Fibroblast of the conjunctiva (primary cell): ENCODE data around the gene PLCZ1.
"Not testable (repeated sequence)": the region's sequence is repeated elsewhere in the genome, so short reads cannot be mapped to it uniquely, and the experiment has no call there.

Experiments used
- DNase-seq: peaks from one replicate; pipeline ENCODE4 v3.0.0-alpha.2; 2010; ENCODE audit warnings: low read depth

Gene PLCZ1, protein sequence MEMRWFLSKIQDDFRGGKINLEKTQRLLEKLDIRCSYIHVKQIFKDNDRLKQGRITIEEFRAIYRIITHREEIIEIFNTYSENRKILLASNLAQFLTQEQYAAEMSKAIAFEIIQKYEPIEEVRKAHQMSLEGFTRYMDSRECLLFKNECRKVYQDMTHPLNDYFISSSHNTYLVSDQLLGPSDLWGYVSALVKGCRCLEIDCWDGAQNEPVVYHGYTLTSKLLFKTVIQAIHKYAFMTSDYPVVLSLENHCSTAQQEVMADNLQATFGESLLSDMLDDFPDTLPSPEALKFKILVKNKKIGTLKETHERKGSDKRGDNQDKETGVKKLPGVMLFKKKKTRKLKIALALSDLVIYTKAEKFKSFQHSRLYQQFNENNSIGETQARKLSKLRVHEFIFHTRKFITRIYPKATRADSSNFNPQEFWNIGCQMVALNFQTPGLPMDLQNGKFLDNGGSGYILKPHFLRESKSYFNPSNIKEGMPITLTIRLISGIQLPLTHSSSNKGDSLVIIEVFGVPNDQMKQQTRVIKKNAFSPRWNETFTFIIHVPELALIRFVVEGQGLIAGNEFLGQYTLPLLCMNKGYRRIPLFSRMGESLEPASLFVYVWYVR

GRCh38 chr12:18737819-18738218 is at the start of gene PLCZ1, which contains the start of gene CAPZA3:
PLCZ1 (minus strand) TSS chr12:18738012; CDS start chr12:18737371, 641 bp downstream.
CAPZA3 (plus strand) TSS chr12:18738119; CDS start chr12:18738269, 150 bp downstream.
- no peak for DNase-seq

GRCh38 chr12:18785465-18785864 is 47.7 kb upstream of the PLCZ1 start:
- DNase-seq: not testable (repeated sequence)

GRCh38 chr12:18782827-18783226 is 45.0 kb upstream of the PLCZ1 start:
- DNase-seq: no peak

DNA sequence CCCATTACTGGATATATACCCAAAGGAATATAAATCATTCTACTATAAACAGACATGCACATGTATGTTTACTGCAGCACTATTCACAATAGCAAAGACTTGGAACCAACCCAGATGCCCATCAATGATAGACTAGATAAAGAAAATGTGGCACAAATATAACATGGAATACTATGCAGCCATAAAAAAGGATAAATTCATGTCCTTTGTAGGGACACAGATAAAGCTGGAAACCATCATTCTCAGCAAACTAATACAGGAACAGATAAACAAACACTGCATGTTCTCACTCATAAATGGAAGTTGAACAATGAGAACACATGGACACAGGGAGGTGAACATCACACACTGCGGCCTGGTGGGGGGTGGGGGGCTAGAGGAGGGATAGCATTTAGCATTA is 28.7 kb upstream of the PLCZ1 start:
- not testable (repeated sequence) for DNase-seq

- no peak for DNase-seq
Measured at GRCh38 chr12:18755341-18755740, 17.5 kb upstream of the PLCZ1 start.

GRCh38 chr12:18754124-18754707 is 16.4 kb upstream of the PLCZ1 start:
- DNase-seq: no peak

DNA sequence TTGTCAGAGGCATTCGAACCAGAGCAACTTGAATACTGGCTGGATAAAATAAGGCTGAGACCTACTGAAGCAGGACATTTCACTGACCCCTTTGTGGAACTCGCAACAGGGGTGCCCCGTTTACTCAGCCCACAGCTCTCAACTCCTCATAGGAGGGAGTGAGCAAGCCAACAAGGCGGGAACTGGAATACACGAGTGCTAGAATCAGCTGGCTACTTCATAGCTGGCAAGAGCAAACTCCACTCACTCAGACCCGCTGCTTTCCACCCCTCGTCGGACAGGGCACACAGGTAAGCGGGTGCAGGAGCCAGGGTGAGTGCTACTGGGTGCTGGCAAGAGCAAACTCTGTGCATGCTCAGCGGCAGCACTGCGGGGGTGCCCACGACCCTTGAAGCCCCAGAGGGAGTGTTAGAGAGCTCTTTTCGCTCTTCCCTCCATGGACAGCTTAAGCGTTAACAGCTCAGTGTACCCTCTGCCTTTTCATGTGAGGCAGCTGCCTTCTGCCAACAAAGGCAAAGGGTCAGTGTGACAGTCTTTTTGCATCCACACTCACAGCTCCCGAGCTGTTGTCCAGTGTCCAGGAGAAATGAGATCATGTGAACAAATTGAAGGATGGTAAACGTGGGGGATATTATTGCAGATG is 15.8 kb upstream of the PLCZ1 start:
- DNase-seq: no peak

- no peak for DNase-seq
Measured at GRCh38 chr12:18752947-18753346, 15.1 kb upstream of the PLCZ1 start.

DNA sequence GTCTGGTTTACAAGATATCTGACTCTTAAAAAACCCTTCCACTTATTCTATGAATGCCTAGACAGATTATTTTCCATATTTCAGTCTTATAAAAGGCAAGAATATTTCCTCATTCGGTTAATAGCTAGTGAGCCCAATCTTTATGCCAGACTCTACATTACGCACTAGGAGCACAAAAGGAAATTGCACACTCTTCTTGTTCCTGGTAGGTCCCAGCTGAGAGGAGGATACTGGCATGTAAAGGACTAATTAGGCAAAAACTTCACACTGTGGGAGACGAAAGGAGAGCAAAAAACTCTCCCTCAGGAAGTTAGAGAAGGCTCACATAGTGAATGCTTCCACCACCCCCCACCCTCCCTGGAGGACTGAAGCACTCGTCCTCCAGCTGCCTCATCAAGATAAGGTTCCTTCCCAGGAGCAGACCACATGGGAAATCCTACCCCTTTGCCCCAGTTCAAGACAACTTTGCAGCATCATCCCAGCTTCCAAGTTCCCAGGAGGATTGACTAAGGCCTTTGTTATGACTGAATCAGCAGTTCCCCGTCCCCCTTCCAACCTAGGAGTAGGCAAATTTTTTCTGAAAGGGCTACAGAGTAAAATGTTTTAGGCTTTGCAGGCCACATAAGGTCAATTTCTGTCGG is 14.6 kb upstream of the PLCZ1 start:
- DNase-seq: peak; percentile 73

DNA sequence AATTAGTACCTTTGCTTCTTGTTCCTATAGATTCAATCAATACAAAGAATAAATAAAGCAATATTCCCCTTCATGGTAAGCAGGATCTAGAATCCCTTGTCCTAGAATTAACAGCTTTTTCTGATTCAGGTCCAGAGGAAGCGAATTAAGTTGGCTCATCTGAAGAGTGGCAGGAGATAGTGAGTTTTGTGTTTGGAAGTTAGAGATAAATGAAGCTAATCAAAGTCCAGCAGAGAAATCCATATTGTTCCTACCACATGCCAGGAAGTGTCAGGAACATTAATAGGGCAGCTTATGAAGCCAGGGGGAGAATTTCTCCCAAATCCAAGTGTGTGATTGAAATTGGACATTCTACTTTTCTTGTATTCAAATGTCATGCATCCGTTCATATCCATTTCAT is 14.1 kb upstream of the PLCZ1 start:
- no peak for DNase-seq

- peak; percentile 21 for DNase-seq
Measured at GRCh38 chr12:18750085-18750484, 12.3 kb upstream of the PLCZ1 start.

GRCh38 chr12:18749386-18749957 is 11.7 kb upstream of the PLCZ1 start:
- DNase-seq: peak; percentile 9

GRCh38 chr12:18747895-18748294 is 10.1 kb upstream of the PLCZ1 start:
- peak; percentile 13 for DNase-seq

- no peak for DNase-seq
Measured at GRCh38 chr12:18731156-18731555, 6.7 kb downstream of the PLCZ1 start.

DNA sequence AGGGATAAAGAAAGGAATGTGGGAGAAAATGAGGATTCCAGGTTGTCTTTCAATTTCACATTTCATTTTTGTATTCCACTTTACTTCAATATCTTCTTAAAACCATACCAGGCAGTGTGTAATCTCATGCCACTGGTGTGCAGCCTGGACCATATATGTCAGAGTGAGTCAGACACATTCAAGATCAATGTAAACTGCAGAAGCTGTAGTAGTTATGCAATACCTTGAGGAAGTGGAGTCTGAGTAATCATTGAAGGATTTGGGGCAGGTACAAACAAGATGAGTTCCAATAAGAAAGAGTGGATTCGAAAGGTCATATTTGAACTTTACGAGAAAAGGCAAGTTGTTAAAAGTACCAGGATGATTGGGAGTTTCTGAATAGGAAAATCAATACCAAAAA is 14.1 kb downstream of the PLCZ1 start:
- peak; percentile 18 for DNase-seq

- no peak for DNase-seq
Measured at GRCh38 chr12:18721452-18721851, 16.4 kb downstream of the PLCZ1 start.

- DNase-seq: no peak
Measured at GRCh38 chr12:18720690-18721089, 17.1 kb downstream of the PLCZ1 start.

- no peak for DNase-seq
Measured at GRCh38 chr12:18719922-18720510, 17.8 kb downstream of the PLCZ1 start.

GRCh38 chr12:18718462-18718861 is 19.4 kb downstream of the PLCZ1 start:
- DNase-seq: no peak

- no peak for DNase-seq
Measured at GRCh38 chr12:18716236-18716635, 21.6 kb downstream of the PLCZ1 start.

DNA sequence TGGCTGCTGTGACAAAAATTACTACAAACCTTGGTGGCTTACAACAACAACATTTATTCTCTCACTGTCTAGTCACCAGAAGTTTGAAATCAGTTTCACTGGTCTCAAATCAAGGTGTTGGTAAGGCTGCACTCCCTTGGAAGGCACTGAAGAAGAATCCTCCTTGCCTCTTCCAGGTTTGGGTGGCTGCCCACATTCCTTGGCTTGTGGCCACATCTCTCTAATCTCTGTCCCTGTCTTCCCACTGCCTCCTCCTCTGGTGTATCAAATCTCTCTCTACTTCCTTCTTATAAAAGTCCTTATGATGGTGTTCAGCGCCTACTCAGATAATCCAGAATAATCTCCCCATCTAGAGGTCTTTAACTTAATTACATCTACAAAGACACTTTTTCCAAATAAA is 31.0 kb downstream of the PLCZ1 start:
- no peak for DNase-seq
